BLaER1 (cell line): ENCODE data around the gene NOSTRIN.
"Not testable (repeated sequence)": the region's sequence is repeated elsewhere in the genome, so short reads cannot be mapped to it uniquely, and the experiment has no call there.

Experiments used
- H3K27ac ChIP-seq: shearing (Covaris generic); formaldehyde crosslinking; 2 replicates; pipeline ENCODE4 v1.8.1; 2022
- H3K27me3 ChIP-seq: shearing (Covaris generic); formaldehyde crosslinking; 2 replicates; pipeline ENCODE4 v1.8.1; 2022
- H3K36me3 ChIP-seq: shearing (Covaris generic); formaldehyde crosslinking; 2 replicates; pipeline ENCODE4 v1.8.1; 2022
- H3K4me1 ChIP-seq: shearing (Covaris generic); formaldehyde crosslinking; 2 replicates; pipeline ENCODE4 v1.8.1; 2022
- H3K4me2 ChIP-seq: shearing (Covaris generic); formaldehyde crosslinking; 2 replicates; pipeline ENCODE4 v1.8.1; 2022
- H3K4me3 ChIP-seq: shearing (Covaris generic); formaldehyde crosslinking; 2 replicates; pipeline ENCODE4 v1.8.1; 2022
- H3K9ac ChIP-seq: shearing (Covaris generic); formaldehyde crosslinking; 2 replicates; pipeline ENCODE4 v1.8.1; 2022
- H3K9me3 ChIP-seq: shearing (Covaris generic); formaldehyde crosslinking; 2 replicates; pipeline ENCODE4 v1.8.1; 2022
- H4K20me1 ChIP-seq: shearing (Covaris generic); formaldehyde crosslinking; 2 replicates; pipeline ENCODE4 v1.8.1; 2022
- Cebpa-rat ChIP-seq: shearing (Covaris generic); IDR thresholded peaks from 2 replicates; pipeline ENCODE4 v1.8.1; 2022

Gene NOSTRIN

GRCh38 chr2:168841445-168841844 lies 39.0 kb downstream of the NOSTRIN start:
- H4K20me1 ChIP-seq = no peaks in the 10 kb centered on the region
- H3K9me3 ChIP-seq = no peaks in the 10 kb centered on the region
- no peak overlapping the region for H3K27ac ChIP-seq
- H3K4me1 ChIP-seq = no peaks in the 10 kb centered on the region
- H3K4me2 ChIP-seq = no peak overlapping the region
- H3K4me3 ChIP-seq = no peak overlapping the region
- H3K27me3 ChIP-seq = no peaks in the 10 kb centered on the region
- no peak for TF ChIP-seq Cebpa-rat
- no peak overlapping the region for H3K9ac ChIP-seq
- no peaks in the 10 kb centered on the region for H3K36me3 ChIP-seq

DNA sequence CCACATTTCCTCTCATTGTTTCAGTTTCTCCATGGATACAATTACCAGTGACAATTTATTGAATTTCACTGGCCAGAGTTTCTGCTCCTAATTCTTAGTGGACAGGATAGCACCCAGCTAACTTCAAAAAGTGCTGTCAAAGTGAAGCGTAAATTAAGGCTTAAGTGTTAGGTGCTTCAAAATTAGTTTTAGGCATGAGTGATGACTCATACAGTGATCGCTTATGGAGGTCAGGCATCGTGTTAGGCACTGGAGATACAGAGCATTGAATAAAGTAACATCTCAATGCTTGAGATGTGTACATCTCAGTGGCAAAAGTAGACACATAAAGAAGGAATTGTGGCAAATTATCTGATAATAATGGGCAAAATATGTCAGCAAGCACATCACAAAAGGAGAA lies 40.8 kb downstream of the NOSTRIN start:
- TF ChIP-seq Cebpa-rat = no peak
- H3K4me3 ChIP-seq = no peak overlapping the region

DNA sequence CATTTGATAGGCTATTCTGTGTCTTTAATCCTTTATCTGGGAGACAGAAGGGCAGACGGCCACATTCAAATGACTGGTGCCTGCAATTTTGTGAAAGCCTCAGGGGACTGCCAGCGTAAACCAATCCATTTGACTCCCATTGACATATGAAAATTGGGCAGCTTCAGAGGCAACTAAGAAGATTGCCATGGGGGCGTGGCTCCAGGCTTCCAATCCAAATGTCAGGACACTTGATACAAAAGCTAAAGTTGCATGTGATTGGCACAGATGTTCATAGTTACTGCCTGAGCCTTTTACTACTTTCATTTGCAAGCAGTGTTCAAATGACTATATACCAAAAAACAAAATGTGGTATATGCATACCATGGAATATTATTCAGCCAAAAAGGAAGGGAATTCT lies 45.8 kb downstream of the NOSTRIN start:
- Histone ChIP-seq H3K4me1 (no peaks in the 10 kb centered on the region), H3K27ac (no peak overlapping the region), H3K9me3 (no peaks in the 10 kb centered on the region), H3K9ac (no peak overlapping the region), H3K36me3 (peaks cover 19% of the 10 kb centered on the region), H3K27me3 (no peaks in the 10 kb centered on the region), H3K4me3 (no peak overlapping the region), H4K20me1 (no peaks in the 10 kb centered on the region), H3K4me2 (no peak overlapping the region)
- TF ChIP-seq Cebpa-rat = no peak

More for the DNA sequence above, 40.8 kb downstream of the NOSTRIN start:
- Histone ChIP-seq H4K20me1 (no peaks in the 10 kb centered on the region), H3K4me1 (no peaks in the 10 kb centered on the region), H3K9me3 (no peaks in the 10 kb centered on the region), H3K9ac (no peak overlapping the region), H3K36me3 (no peaks in the 10 kb centered on the region), H3K27me3 (no peaks in the 10 kb centered on the region), H3K4me2 (no peak overlapping the region), H3K27ac (no peak overlapping the region)

DNA sequence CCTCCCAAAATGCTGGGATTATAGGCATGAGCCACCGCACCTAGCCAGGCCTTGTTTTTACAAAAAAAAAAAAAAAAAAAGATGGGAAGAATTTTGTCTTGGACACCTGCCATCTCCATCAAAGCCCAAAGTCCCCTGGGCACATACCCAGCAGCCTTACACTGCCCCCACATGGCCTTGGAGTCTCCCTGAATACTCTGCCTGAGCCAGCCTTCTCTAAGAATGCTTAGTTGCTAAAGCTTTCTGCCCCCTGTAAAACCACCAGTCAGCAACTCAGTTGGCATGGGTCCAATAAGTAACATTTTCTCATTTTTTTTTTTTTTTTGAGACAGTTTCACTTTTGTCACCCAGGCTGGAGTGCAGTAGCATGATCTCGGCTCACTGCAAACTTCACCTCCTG lies 47.2 kb downstream of the NOSTRIN start:
- H3K4me1 ChIP-seq = no peaks in the 10 kb centered on the region
- no peak overlapping the region for H3K27ac ChIP-seq
- H3K9ac ChIP-seq = no peak overlapping the region
- H3K9me3 ChIP-seq = no peaks in the 10 kb centered on the region
- no peaks in the 10 kb centered on the region for H3K27me3 ChIP-seq
- no peaks in the 10 kb centered on the region for H4K20me1 ChIP-seq
- no peak overlapping the region for H3K4me2 ChIP-seq
- TF ChIP-seq Cebpa-rat = no peak
- peaks cover 22% of the 10 kb centered on the region for H3K36me3 ChIP-seq
- no peak overlapping the region for H3K4me3 ChIP-seq

DNA sequence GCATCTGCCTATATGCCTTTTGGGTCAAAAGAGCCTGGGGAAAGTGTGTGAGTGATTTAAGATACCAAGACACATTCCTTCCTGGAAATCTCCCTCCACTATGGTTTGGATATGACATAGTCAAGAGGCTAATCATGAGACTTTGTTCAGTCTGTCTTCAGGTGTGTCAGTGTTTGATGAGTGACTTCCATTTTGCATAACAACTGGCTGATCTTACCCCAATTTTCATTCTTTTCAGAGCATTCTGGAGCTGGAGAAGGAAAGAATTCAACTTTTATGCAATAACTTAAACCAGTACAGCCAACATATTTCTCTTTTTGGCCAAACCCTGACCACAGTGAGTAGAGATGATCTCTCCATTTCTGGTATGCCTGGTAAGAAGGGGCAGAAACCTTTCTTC lies 48.4 kb downstream of the NOSTRIN start:
- no peak for TF ChIP-seq Cebpa-rat
- Histone ChIP-seq H3K9ac (no peak overlapping the region), H3K4me3 (no peak overlapping the region), H3K4me2 (no peak overlapping the region), H3K27me3 (no peaks in the 10 kb centered on the region), H4K20me1 (no peaks in the 10 kb centered on the region), H3K9me3 (no peaks in the 10 kb centered on the region), H3K36me3 (peaks cover 24% of the 10 kb centered on the region), H3K4me1 (no peaks in the 10 kb centered on the region), H3K27ac (no peak overlapping the region)

- Histone ChIP-seq H3K9me3 (no peaks in the 10 kb centered on the region), H3K27ac (no peak overlapping the region), H3K4me2 (no peak overlapping the region), H4K20me1 (no peaks in the 10 kb centered on the region), H3K4me3 (no peak overlapping the region), H3K36me3 (peaks cover 31% of the 10 kb centered on the region), H3K27me3 (no peaks in the 10 kb centered on the region), H3K9ac (no peak overlapping the region), H3K4me1 (no peaks in the 10 kb centered on the region)
- TF ChIP-seq Cebpa-rat = no peak
These were observed 49.4 kb downstream of the NOSTRIN start for GRCh38 chr2:168851674-168852320.

DNA sequence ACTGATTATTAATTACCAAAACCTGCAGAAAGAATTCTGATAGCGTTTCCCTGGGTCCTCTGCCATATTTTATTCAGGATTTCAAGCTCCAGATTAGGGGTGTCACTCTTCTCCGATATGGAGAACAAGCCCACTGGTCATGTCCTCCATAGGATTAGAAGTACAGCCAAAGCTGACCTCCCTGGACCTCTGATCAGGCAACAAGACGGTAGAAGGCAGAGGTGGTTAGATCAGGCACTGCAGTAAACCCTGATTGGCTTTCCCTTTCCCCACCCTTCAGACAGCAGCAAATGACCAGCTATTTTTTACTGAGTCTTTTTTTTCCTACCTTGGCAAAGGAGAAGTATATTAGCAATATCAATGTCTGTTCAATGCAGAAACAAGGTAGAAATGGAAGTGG lies 50.0 kb downstream of the NOSTRIN start:
- no peaks in the 10 kb centered on the region for H3K4me1 ChIP-seq
- H3K9me3 ChIP-seq = no peaks in the 10 kb centered on the region
- H3K9ac ChIP-seq = no peak overlapping the region
- TF ChIP-seq Cebpa-rat = no peak
- no peak overlapping the region for H3K27ac ChIP-seq
- no peak overlapping the region for H3K4me3 ChIP-seq
- no peak overlapping the region for H3K4me2 ChIP-seq
- peaks cover 31% of the 10 kb centered on the region for H3K36me3 ChIP-seq
- no peaks in the 10 kb centered on the region for H3K27me3 ChIP-seq
- H4K20me1 ChIP-seq = no peaks in the 10 kb centered on the region

DNA sequence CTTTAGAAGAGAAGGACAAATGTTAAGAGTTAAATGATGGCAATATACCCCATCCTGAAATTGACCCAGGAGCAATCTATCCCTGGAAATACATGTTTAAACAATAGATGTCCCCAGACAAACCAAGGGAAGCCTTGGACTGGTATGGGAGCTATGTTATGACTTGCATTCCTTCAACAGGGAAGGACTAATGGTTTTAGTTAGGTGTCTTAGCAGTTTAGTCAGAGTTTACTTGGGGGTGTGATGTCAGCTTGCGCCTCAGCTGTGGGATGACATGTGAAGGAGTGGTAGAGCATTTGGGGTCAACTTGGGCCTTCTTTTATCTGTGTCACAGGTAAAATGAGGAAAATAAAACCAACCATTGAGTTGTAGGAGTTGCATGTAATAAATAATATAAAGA lies 51.0 kb downstream of the NOSTRIN start:
- peaks cover 39% of the 10 kb centered on the region for H3K36me3 ChIP-seq
- H3K27me3 ChIP-seq = no peaks in the 10 kb centered on the region
- H3K4me3 ChIP-seq = no peak overlapping the region
- no peaks in the 10 kb centered on the region for H3K9me3 ChIP-seq
- no peak overlapping the region for H3K9ac ChIP-seq
- H3K4me1 ChIP-seq = no peaks in the 10 kb centered on the region
- TF ChIP-seq Cebpa-rat = no peak
- no peak overlapping the region for H3K4me2 ChIP-seq
- H3K27ac ChIP-seq = no peak overlapping the region
- H4K20me1 ChIP-seq = no peaks in the 10 kb centered on the region

DNA sequence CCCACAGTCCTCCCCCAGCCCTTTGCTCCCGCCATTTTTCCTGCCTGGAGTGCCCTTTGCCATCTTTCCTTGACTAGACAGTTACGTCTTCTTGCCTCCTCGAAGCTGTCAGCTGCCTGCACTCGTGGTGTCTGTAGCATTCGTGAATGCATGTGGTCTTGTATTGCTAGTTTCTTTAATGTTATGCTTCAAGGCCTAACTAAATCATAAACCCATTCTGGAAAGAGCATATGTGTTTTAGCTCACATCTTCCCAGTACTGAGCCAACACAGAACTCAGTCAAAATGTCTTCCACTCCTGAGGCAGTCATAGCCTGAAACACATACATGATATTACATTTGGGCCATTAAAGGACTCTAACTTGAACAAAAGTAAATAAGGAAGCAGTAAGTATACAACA lies 52.2 kb downstream of the NOSTRIN start:
- Histone ChIP-seq H3K9me3 (no peaks in the 10 kb centered on the region), H3K9ac (no peak overlapping the region), H3K4me2 (no peak overlapping the region), H3K4me3 (no peak overlapping the region), H3K36me3 (peaks cover 42% of the 10 kb centered on the region), H3K27ac (no peak overlapping the region), H3K27me3 (no peaks in the 10 kb centered on the region), H4K20me1 (no peaks in the 10 kb centered on the region), H3K4me1 (no peaks in the 10 kb centered on the region)
- no peak for TF ChIP-seq Cebpa-rat

DNA sequence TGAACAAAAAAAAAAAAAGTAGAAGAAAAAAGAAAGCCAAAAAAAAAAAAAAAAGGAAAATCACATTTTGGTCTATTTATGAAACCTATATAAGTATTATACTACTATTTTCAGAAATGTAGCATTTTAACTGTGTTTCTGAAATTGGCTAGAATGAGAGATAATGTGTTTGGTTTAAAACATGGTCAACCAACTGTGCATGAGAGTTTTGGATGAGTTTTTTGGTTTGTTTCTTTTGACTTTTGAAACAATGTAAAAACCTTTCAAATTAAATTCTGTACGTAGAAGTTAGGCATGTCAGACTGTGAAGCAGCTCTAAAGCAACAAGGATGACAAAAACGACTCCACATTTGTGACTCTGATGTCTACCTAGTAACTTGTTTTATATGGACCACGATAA lies 53.2 kb downstream of the NOSTRIN start:
- H3K4me3 ChIP-seq = no peak overlapping the region
- no peak for TF ChIP-seq Cebpa-rat
- H3K9me3 ChIP-seq = no peaks in the 10 kb centered on the region
- H3K4me2 ChIP-seq = no peak overlapping the region
- no peaks in the 10 kb centered on the region for H3K4me1 ChIP-seq
- no peak overlapping the region for H3K9ac ChIP-seq
- H3K27me3 ChIP-seq = no peaks in the 10 kb centered on the region
- H4K20me1 ChIP-seq = no peaks in the 10 kb centered on the region
- H3K27ac ChIP-seq = no peak overlapping the region
- peaks cover 41% of the 10 kb centered on the region for H3K36me3 ChIP-seq

- Histone ChIP-seq H3K36me3 (peaks cover 43% of the 10 kb centered on the region), H4K20me1 (no peaks in the 10 kb centered on the region), H3K27me3 (no peaks in the 10 kb centered on the region), H3K9me3 (no peaks in the 10 kb centered on the region), H3K4me2 (no peak overlapping the region), H3K27ac (no peak overlapping the region), H3K9ac (no peak overlapping the region), H3K4me3 (no peak overlapping the region), H3K4me1 (no peaks in the 10 kb centered on the region)
- TF ChIP-seq Cebpa-rat = no peak
These were observed 55.7 kb downstream of the NOSTRIN start for GRCh38 chr2:168858146-168858545.

DNA sequence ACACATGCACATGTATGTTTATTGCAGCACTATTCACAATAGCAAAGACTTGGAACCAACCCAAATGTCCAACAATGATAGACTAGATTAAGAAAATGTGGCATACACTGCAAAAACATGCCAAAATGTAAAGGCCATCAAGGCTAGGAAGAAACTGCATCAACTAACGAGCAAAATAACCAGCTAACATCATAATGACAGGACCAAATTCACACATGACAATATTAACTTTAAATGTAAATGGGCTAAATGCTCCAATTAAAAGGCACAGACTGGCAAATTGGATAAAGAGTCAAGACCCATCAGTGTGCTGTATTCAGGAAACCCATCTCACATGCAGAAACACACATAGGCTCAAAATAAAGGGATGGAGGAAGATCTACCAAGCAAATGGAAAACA lies 64.7 kb downstream of the NOSTRIN start:
- H3K27ac ChIP-seq, H4K20me1 ChIP-seq, H3K27me3 ChIP-seq, H3K4me1 ChIP-seq, H3K4me2 ChIP-seq, H3K4me3 ChIP-seq, H3K9ac ChIP-seq: not testable (repeated sequence)
- Histone ChIP-seq H3K9me3 (peaks cover 13% of the 10 kb centered on the region; the same call in 1 of the 2 replicates), H3K36me3 (peaks cover 45% of the 10 kb centered on the region)

- not testable (repeated sequence) for H3K4me3 ChIP-seq, H3K9ac ChIP-seq, H3K4me1 ChIP-seq, H3K27ac ChIP-seq, H3K27me3 ChIP-seq, H3K4me2 ChIP-seq, H4K20me1 ChIP-seq
- Histone ChIP-seq H3K36me3 (peaks cover 37% of the 10 kb centered on the region), H3K9me3 (peaks cover 14% of the 10 kb centered on the region; the same call in 1 of the 2 replicates)
These were observed 67.9 kb downstream of the NOSTRIN start for GRCh38 chr2:168870369-168870768.

- H4K20me1 ChIP-seq, H3K4me1 ChIP-seq, H3K4me3 ChIP-seq, H3K27ac ChIP-seq, H3K4me2 ChIP-seq, H3K27me3 ChIP-seq, H3K9ac ChIP-seq: not testable (repeated sequence)
- H3K36me3 ChIP-seq = peaks cover 39% of the 10 kb centered on the region
- H3K9me3 ChIP-seq = peaks cover 14% of the 10 kb centered on the region; the same call in 1 of the 2 replicates
These were observed 68.4 kb downstream of the NOSTRIN start for GRCh38 chr2:168870824-168871223.
